HepG2 (cell line): ENCODE measurements around the gene MYOF. TPM values are rescaled to one million over a fixed set of nuclear protein-coding genes. Genes with fewer than 3 reads are reported as not detected.

Experiments used
- CCAR2 ChIP-seq: fragments of 200-400 bp; formaldehyde crosslinking; optimal IDR thresholded peaks from 2 replicates; pipeline ENCODE3; 2018; ENCODE audit warnings: low read depth, mild to moderate bottlenecking, low read length, moderate library complexity
- GMEB1 ChIP-seq: sonication (generic); formaldehyde crosslinking; IDR thresholded peaks from 2 replicates; pipeline ENCODE4 v1.5.1; 2020; ENCODE audit warnings: missing genetic modification reagents, mild to moderate bottlenecking, borderline replicate concordance
- HHEX ChIP-seq: IDR thresholded peaks from 2 replicates; pipeline ENCODE4 v1.6.1; 2016; ENCODE audit warnings: control low read depth
- PRDM4 ChIP-seq: sonication (generic); formaldehyde crosslinking; IDR thresholded peaks from 2 replicates; pipeline ENCODE4 v1.9.0; 2021; ENCODE audit warnings: missing genetic modification reagents, borderline replicate concordance
- ZMYM3 ChIP-seq: sonication (generic); formaldehyde crosslinking; IDR thresholded peaks from 2 replicates; pipeline ENCODE4 v1.5.1; 2020; ENCODE audit warnings: mild to moderate bottlenecking, missing genetic modification reagents
- ZNF333 ChIP-seq: sonication (generic); formaldehyde crosslinking; IDR thresholded peaks from 2 replicates; pipeline ENCODE4 v1.4.0; 2020; ENCODE audit warnings: mild to moderate bottlenecking, missing genetic modification reagents, borderline replicate concordance
- ZNF543 ChIP-seq: sonication (generic); formaldehyde crosslinking; IDR thresholded peaks from 2 replicates; pipeline ENCODE4 v1.4.0; 2020; ENCODE audit warnings: mild to moderate bottlenecking, missing genetic modification reagents
- ZZZ3 ChIP-seq: sonication (generic); formaldehyde crosslinking; IDR thresholded peaks from 2 replicates; pipeline ENCODE4 v1.4.0; 2020; ENCODE audit warnings: missing genetic modification reagents, mild to moderate bottlenecking, borderline replicate concordance
- polyA plus RNA-seq, 8 experiments: library from polyadenylated mRNA; depleted of rRNA in 3 of 8; stranded (reverse) in 7 of 8; unstranded in 1 of 8; fragments of >200 nt; fragmentation: Illumina TruSeq in 4 of 8; extraction: Trizol in 4 of 8; gene quantifications; 2 replicates each; pipeline versions ENCODE4 v1.2.1 to v1.2.3, GENCODE V29; 2011 to 2016; ENCODE audit warnings: low read depth in 4 of 8, missing spikeins in 1 of 8, mixed read lengths in 1 of 8; ENCODE audit not compliant: insufficient read depth in 1 of 8
- total RNA-seq, 5 experiments: library from RNA; depleted of rRNA; stranded (reverse); fragments of >200 nt; fragmentation: Illumina TruSeq; extraction: Trizol; gene quantifications; 2 replicates each; pipeline ENCODE4 v1.2.3, GENCODE V29; 2016; ENCODE audit warnings: low read depth in 1 of 5
- TF ChIP-seq, protein P1 (sequence below): sonication (generic); formaldehyde crosslinking; IDR thresholded peaks from 2 replicates; pipeline ENCODE4 v1.5.1; 2020; ENCODE audit warnings: mild to moderate bottlenecking, missing genetic modification reagents, moderate library complexity

Gene MYOF
- total and polyA plus RNA-seq, 2 of the 13 experiments (the other 11 are each of a cell fraction or from before 2014, with no cell fraction given), result 0.18 to 0.42 TPM

DNA sequence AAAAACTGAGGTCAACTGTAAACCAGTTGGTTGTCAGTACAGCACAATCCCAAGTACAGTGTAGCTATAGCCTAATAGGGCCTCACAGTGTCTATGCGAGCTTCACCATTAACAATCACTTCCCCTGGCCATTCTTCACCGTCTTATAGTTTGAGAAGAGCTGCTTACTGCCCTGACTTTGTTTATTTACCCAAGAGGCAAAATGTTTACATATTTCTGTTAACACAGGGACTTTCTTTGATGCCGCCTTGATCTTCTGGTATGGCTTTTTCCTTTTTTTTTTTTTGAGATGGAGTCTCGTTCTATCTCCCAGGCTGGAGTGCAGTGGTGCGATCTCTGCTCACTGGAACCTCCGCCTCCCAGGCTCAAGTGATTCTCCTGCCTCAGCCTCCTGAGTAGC lies 3.3 kb downstream of the MYOF start (continued):
- no peak for TF ChIP-seq ZZZ3 (CRISPR knock-in tag)
- TF ChIP-seq PRDM4 (CRISPR knock-in tag), result no peak
- no peak for TF ChIP-seq GMEB1 (CRISPR knock-in tag)
- TF ChIP-seq HHEX (CRISPR knock-in tag), result no peak
- TF ChIP-seq ZNF333, result no peak
- no peak for TF ChIP-seq CCAR2
- TF ChIP-seq, protein P1, sequence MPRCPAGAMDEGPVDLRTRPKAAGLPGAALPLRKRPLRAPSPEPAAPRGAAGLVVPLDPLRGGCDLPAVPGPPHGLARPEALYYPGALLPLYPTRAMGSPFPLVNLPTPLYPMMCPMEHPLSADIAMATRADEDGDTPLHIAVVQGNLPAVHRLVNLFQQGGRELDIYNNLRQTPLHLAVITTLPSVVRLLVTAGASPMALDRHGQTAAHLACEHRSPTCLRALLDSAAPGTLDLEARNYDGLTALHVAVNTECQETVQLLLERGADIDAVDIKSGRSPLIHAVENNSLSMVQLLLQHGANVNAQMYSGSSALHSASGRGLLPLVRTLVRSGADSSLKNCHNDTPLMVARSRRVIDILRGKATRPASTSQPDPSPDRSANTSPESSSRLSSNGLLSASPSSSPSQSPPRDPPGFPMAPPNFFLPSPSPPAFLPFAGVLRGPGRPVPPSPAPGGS (CRISPR knock-in tag), result no peak
- no peak for TF ChIP-seq ZMYM3 (CRISPR knock-in tag)
- TF ChIP-seq ZNF543, result no peak
